GM19452 (cell line): ENCODE results near the gene SEMA3F.
"Not testable (repeated sequence)": the region's sequence is repeated elsewhere in the genome, so short reads cannot be mapped to it uniquely, and the experiment has no call there.

Experiments used
- ATAC-seq: cut with Tn5 transposase; IDR thresholded peaks from one replicate; pipeline ENCODE4 v1.9.1; 2021; ENCODE audit not compliant: unreplicated experiment

The SEMA3F gene

GRCh38 chr3:50210176-50210509 lies 55.0 kb downstream of the SEMA3F start:
- no peak for ATAC-seq

DNA sequence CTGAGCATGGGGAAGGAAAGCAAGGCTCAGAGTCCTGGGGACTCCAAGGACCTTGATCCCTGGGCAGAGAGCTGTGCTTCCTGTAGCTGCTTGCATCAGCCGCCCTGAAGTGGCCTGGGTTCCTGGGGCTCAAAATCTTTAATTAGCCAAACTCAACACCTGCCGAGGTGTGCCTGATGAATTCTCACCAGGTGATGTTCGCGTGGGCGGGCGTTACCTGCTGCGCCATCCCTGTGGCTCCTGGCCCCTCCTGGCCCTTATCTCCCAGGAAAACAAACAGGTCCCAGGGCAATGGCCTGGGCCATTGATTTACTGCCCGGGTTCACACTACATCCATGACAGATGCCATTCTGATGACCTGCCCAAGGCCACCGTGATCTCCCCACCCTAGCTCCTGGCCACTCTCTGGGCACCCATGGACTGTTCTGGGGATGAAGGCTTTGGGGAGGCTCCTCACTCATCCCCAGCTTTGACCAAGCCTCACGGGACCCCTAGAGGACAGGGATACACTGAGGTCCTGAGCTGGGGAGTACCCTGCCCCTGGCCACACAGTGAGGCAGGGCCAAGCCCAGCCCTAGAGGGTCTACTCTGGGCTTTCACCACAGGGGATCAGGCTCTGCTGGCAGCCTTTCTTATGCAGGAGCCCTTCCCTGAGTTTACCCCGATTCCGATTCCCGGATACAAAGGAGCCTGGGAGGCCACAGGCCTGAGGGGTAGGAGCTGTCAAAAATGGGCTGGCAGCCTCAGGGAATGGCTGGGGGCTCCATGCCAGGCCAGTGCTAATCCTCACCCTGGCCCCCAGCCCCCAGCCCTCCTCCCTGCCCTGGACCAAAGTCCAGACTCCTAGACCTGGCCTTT lies 55.6 kb downstream of the SEMA3F start:
- no peak for ATAC-seq

- not testable (repeated sequence) for ATAC-seq
Measured at GRCh38 chr3:50211368-50211717, 56.2 kb downstream of the SEMA3F start.

- no peak for ATAC-seq
Measured at GRCh38 chr3:50211930-50212329, 56.8 kb downstream of the SEMA3F start.

GRCh38 chr3:50212502-50212901 lies 57.4 kb downstream of the SEMA3F start:
- no peak for ATAC-seq

DNA sequence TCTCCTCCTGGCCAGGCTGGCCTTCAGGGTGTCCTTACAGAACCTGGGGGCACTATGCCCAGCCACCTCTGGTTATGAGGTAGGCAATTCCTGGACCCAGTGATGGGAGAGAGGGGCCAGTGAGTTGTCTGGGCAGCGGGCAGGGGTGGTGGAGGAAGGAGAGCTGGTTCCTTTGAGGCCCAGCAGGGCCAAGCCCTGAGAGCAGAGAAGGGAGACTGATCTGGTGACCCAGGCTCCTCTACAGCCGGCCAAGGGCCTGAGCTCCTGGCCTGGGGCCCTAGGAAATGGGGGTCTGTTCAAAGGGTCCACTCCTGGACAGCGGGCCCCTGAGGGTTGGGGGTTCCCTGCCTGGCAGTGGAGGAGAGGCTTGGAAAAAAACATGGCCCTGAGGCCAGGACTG lies 57.8 kb downstream of the SEMA3F start:
- no peak for ATAC-seq

DNA sequence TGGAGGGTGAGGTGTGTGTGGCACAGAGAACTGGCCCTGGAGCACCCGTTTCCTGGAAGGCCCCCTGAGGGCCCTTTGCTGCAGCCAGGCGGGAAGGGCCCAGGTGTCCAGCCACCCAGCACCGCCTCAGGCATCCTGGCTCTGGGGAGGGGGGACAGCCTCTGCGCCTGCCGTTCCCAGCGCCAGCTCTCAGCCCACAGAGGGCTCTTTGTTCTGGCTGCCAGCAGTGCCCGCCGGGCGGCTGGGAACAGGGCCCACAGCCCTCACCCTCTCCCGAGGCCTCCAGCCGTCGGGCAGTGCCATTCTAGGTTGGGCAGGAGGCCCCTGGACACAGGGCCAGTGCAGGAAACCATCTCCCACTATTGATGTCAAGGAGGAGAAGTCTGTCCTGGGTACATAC lies 58.2 kb downstream of the SEMA3F start:
- no peak for ATAC-seq

DNA sequence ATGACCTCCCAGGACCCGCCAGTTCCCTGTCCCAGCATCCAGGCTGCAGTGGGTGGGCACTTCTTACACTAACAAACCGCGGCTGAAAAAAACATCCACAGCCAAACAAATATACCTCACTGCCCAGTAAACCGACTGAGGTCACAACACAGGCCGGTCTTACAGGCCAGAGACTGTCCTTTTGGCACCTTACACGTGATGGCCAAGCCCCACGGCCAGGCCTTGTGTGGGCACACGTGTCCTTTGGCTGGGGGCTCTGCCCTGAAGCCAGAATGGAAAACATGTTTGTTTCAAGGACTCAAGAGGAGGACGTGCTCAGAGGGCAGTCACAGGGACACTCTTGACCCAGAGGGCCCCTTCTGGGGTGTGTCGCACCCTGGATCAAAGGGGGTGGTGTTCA lies 59.7 kb downstream of the SEMA3F start:
- ATAC-seq, result no peak

DNA sequence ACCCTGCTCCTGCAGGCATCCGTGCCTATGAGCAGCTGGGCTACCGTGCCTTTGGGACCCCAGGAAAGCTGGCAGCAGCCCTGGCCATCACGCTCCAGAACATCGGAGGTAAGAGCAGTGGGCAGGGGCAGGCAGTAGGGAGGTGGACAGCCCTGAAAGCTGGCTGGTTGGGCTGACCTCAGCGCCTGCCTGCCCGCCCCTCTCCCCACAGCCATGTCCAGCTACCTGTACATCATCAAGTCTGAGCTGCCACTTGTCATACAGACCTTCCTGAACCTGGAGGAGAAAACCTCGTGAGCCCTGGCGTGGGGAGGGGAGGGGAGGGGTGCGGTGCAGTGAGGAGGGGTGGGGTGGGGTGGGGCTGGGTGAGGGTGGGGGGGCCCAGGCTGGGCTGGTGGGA lies 60.4 kb downstream of the SEMA3F start:
- ATAC-seq, result no peak

DNA sequence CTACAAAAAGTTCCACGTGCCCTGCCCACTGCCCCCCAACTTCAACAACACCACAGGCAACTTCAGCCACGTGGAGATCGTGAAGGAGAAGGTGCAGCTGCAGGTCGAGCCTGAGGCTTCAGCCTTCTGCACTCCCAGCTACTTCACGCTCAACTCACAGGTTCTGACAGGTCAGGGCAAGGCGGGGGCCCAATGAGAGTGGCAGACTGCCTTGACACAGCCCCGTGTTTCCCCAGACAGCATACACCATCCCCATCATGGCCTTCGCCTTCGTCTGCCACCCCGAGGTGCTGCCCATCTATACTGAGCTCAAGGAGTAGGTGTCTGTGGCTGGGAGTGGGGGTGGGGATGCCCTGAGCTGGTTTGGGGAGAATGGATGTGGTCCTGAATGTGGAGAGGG lies 62.6 kb downstream of the SEMA3F start:
- no peak for ATAC-seq

DNA sequence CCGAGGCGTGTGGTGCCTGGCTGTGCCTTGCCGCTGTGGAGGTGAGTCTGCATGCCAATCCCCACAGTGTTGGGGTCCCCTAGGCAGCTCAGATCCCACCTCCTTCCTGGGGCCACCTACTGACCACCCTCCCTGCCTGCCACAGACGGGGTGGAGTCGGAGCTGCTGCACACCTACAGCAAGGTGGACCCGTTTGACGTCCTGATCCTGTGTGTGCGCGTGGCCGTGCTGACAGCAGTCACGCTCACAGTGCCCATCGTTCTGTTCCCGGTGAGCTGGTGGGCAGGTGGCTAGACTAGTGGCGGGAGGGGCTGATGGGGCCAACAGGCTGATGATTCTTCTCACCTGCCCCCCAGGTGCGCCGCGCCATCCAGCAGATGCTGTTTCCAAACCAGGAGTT lies 63.3 kb downstream of the SEMA3F start:
- ATAC-seq, result no peak

- no peak for ATAC-seq
Measured at GRCh38 chr3:50219285-50219684, 64.2 kb downstream of the SEMA3F start.

- no peak for ATAC-seq
Measured at GRCh38 chr3:50220109-50220508, 65.0 kb downstream of the SEMA3F start.

GRCh38 chr3:50221051-50221410 lies 65.9 kb downstream of the SEMA3F start:
- ATAC-seq, result no peak

DNA sequence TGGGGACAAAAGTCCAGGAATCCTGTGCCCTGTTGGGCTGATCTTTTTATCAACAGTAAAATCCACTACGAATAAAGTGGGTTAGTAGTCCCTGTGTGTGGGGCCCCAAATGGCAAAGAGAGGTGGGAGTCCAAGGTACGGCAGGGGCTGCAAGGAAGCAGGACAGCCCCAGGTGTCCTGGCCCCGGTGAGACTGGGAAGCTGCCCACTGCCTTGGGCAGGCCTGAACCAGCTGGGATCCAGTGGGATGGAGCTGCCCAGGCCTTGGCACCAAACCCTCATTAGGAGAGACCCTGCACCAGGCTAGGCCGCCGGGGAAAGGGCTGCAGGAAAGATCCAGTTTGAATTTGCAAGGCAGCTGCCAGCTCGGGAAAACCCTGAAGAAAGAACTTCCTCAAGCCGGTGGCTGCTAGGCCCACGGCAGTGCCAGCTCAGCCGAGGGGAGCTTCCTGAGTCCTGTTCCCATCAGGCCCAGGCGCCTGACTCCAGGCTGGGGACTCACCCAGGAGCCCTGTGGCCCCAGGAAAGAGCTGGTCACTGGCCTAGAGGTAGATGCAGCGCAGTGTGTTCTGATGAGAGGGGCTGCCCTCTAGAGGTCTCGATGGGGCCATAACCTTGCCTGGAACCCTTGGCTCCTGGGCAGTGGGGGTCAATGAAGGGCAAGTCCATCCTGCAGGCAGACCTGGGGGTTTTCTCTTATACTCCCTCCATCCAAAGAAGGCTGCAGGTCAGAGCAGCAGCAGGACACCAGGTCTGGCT lies 66.5 kb downstream of the SEMA3F start:
- no peak for ATAC-seq

GRCh38 chr3:50222169-50222528 lies 67.0 kb downstream of the SEMA3F start:
- no peak for ATAC-seq

- no peak for ATAC-seq
Measured at GRCh38 chr3:50224639-50225038, 69.5 kb downstream of the SEMA3F start.

DNA sequence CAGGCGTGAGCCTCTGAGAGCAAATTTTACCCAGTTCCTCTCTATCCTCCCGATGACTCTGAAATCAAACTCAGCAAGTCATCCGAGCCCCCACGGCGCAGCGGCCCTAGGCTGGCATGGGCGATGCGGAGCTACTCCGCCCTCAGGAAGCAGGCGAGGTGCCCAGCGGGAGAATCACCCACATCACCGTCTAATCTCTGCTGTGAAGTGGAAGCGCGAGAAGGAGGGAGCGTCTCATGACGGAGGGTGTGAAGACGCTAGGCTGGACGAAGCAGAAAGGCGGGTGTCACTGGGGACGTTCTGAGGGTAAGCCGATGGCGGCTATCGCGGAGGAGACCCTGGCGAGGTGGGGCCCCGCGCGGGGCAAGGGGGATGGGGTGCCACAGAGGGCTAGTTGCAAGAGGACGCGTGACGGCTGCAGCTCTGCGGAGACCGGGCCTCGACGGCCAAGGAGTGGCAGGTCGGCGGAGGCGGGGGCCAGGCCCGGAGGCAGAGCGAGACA lies 71.8 kb downstream of the SEMA3F start:
- peak; percentile 10 for ATAC-seq

- peak; percentile 80 for ATAC-seq
Measured at GRCh38 chr3:50227390-50228183, 72.5 kb downstream of the SEMA3F start.

- ATAC-seq, result not testable (repeated sequence)
Measured at GRCh38 chr3:50228184-50228763, 73.2 kb downstream of the SEMA3F start.

DNA sequence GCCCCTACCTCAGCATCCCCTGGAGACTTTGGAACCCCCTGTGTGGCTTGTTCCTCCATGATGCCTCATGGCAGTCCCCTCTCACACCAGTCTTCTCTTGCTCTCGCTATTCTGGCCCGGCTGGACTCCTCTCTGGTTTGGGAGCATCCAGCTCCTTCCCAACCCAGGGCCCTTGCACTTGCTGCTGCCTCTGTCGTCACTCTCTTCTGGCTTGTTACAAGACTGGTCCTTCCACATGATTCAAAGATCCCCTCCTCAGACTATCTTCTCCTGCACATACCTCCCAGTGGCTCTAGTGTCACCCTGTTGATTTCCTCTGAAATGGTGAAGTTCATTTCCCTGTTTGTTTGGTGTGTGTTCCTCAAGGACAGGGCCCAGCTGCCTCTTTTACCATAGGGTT lies 74.4 kb downstream of the SEMA3F start:
- no peak for ATAC-seq
